Stimulated activated CD8-positive, alpha-beta memory T cell treated with anti-CD3 and anti-CD28 coated beads, Interleukin-7, amount 100 ng/mL, for 48 hours (primary cell): ENCODE results near the gene MAGI1.
A peak's percentile ranks its signal among the peaks of the same experiment; 100 is the strongest.
"Not testable (repeated sequence)": the region's sequence is repeated elsewhere in the genome, so short reads cannot be mapped to it uniquely, and the experiment has no call there.

Source experiments
- DNase-seq, 2 donors: peaks; one replicate each; pipeline ENCODE4 v3.0.0-alpha.2; 2020; ENCODE audit warnings: low read depth in 1 of 2; ENCODE audit errors: extremely low read depth in 1 of 2

The MAGI1 gene

GRCh38 chr3:66038726-66039589, at the start of gene MAGI1:
MAGI1 (minus strand) TSS chr3:66038918; CDS start chr3:66038308, 610 bp downstream.
- peak in 1 of 2 donors; percentile 25 for DNase-seq

GRCh38 chr3:66083784-66084213, 45.1 kb upstream of the MAGI1 start:
- DNase-seq = no peak

- no peak for DNase-seq
Measured at GRCh38 chr3:66083096-66083678, 44.5 kb upstream of the MAGI1 start.

GRCh38 chr3:66082679-66083078, 44.0 kb upstream of the MAGI1 start:
- no peak for DNase-seq

- DNase-seq = no peak
Measured at GRCh38 chr3:66080167-66080566, 41.4 kb upstream of the MAGI1 start.

GRCh38 chr3:66077973-66078372, 39.3 kb upstream of the MAGI1 start:
- DNase-seq = no peak

GRCh38 chr3:66076861-66077470, 38.2 kb upstream of the MAGI1 start:
- no peak for DNase-seq

- no peak for DNase-seq
Measured at GRCh38 chr3:66075281-66075680, 36.6 kb upstream of the MAGI1 start.

GRCh38 chr3:66073464-66074141, 34.9 kb upstream of the MAGI1 start:
- DNase-seq = no peak

- no peak for DNase-seq
Measured at GRCh38 chr3:66068255-66068654, 29.5 kb upstream of the MAGI1 start.

- DNase-seq = no peak
Measured at GRCh38 chr3:66066963-66067617, 28.4 kb upstream of the MAGI1 start.

- DNase-seq = no peak
Measured at GRCh38 chr3:66055289-66055688, 16.6 kb upstream of the MAGI1 start.

- no peak for DNase-seq
Measured at GRCh38 chr3:66053550-66054094, 14.9 kb upstream of the MAGI1 start.

- DNase-seq = no peak
Measured at GRCh38 chr3:66052721-66053549, 14.2 kb upstream of the MAGI1 start.

GRCh38 chr3:66050821-66051220, 12.1 kb upstream of the MAGI1 start:
- no peak for DNase-seq

- no peak for DNase-seq
Measured at GRCh38 chr3:66048051-66048395, 9.3 kb upstream of the MAGI1 start.

GRCh38 chr3:66047311-66048050, 8.8 kb upstream of the MAGI1 start:
- no peak for DNase-seq

- not testable (repeated sequence) for DNase-seq
Measured at GRCh38 chr3:66046321-66046720, 7.6 kb upstream of the MAGI1 start.

- no peak for DNase-seq
Measured at GRCh38 chr3:66041828-66042227, 3.1 kb upstream of the MAGI1 start.
